ENCODE data around the gene GNB1.

GNB1 gene

GRCh38 chr1:1908506-1908791 lies 17.6 kb upstream of the GNB1 start:
- TF ChIP-seq CTCF (IDR thresholded peaks at IDR 0.05): no peak
- peaks cover 14% of the 10 kb centered on the region for H3K27me3 ChIP-seq
- H3K27ac ChIP-seq: peak overlapping the region; percentile 91
- no peaks in the 10 kb centered on the region for H3K9me3 ChIP-seq
- H3K4me1 ChIP-seq (ENCODE audit: control insufficient read depth in 1 of 2, insufficient read depth in 1 of 2, low read depth in 1 of 2, low read length in 1 of 2): peaks cover 12 to 20% of the 10 kb centered on the region in 2 experiments
- H3K4me3 ChIP-seq (ENCODE audit: low read depth in 1 of 2, low read length in 1 of 2): peak overlapping the region; percentile 80 to 93
- no peaks in the 10 kb centered on the region for H3K36me3 ChIP-seq

GRCh38 chr1:1907098-1907736 lies 16.3 kb upstream of the GNB1 start:
- Histone ChIP-seq H3K4me1 (ENCODE audit: control insufficient read depth in 1 of 2, insufficient read depth in 1 of 2, low read depth in 1 of 2, low read length in 1 of 2) (peaks cover 12 to 20% of the 10 kb centered on the region in 2 experiments), H3K27ac (no peak overlapping the region), H3K27me3 (peaks cover 14% of the 10 kb centered on the region), H3K36me3 (no peaks in the 10 kb centered on the region), H3K4me3 (ENCODE audit: low read depth in 1 of 2, low read length in 1 of 2) (no peak overlapping the region), H3K9me3 (no peaks in the 10 kb centered on the region)
- TF ChIP-seq CTCF (IDR thresholded peaks at IDR 0.05): no peak

- TF ChIP-seq CTCF (IDR thresholded peaks at IDR 0.05): peak; percentile 95
- Histone ChIP-seq H3K4me1 (ENCODE audit: control insufficient read depth in 1 of 2, insufficient read depth in 1 of 2, low read depth in 1 of 2, low read length in 1 of 2) (peaks cover 12 to 20% of the 10 kb centered on the region in 2 experiments), H3K27ac (peak overlapping the region; percentile 28), H3K36me3 (no peaks in the 10 kb centered on the region), H3K27me3 (peaks cover 9% of the 10 kb centered on the region), H3K4me3 (ENCODE audit: low read depth in 1 of 2, low read length in 1 of 2) (no peak overlapping the region), H3K9me3 (no peaks in the 10 kb centered on the region)
These were observed 15.6 kb upstream of the GNB1 start for GRCh38 chr1:1906185-1907097.

GRCh38 chr1:1903224-1903623 lies 12.3 kb upstream of the GNB1 start:
- H3K36me3 ChIP-seq: no peaks in the 10 kb centered on the region
- no peak overlapping the region for H3K4me3 ChIP-seq (ENCODE audit: low read depth in 1 of 2, low read length in 1 of 2)
- no peak for TF ChIP-seq CTCF (IDR thresholded peaks at IDR 0.05)
- peaks cover 3 to 9% of the 10 kb centered on the region in 2 experiments for H3K4me1 ChIP-seq (ENCODE audit: control insufficient read depth in 1 of 2, insufficient read depth in 1 of 2, low read depth in 1 of 2, low read length in 1 of 2)
- no peak overlapping the region for H3K27ac ChIP-seq
- no peaks in the 10 kb centered on the region for H3K9me3 ChIP-seq
- peaks cover 21% of the 10 kb centered on the region for H3K27me3 ChIP-seq

GRCh38 chr1:1901641-1902294 lies 10.9 kb upstream of the GNB1 start:
- no peaks in the 10 kb centered on the region for H3K9me3 ChIP-seq

More at GRCh38 chr1:1901641-1902294, 10.9 kb upstream of the GNB1 start:
- H3K27ac ChIP-seq: no peak overlapping the region
- H3K4me3 ChIP-seq (ENCODE audit: low read depth in 1 of 2, low read length in 1 of 2): no peak overlapping the region
- no peak for TF ChIP-seq CTCF (IDR thresholded peaks at IDR 0.05)
- no peaks in the 10 kb centered on the region for H3K36me3 ChIP-seq
- peaks cover 35% of the 10 kb centered on the region for H3K27me3 ChIP-seq
- peaks cover 0 to 5% of the 10 kb centered on the region in 2 experiments for H3K4me1 ChIP-seq (ENCODE audit: control insufficient read depth in 1 of 2, insufficient read depth in 1 of 2, low read depth in 1 of 2, low read length in 1 of 2)
